ENCODE results near the gene LRRC7. TPM values are rescaled to one million over a fixed set of nuclear protein-coding genes. Genes with fewer than 3 reads are reported as not detected.
"Not testable (repeated sequence)": the region's sequence is repeated elsewhere in the genome, so short reads cannot be mapped to it uniquely, and the experiment has no call there.

LRRC7 gene
- total RNA-seq, 1 donor, result under 0.01 TPM

DNA sequence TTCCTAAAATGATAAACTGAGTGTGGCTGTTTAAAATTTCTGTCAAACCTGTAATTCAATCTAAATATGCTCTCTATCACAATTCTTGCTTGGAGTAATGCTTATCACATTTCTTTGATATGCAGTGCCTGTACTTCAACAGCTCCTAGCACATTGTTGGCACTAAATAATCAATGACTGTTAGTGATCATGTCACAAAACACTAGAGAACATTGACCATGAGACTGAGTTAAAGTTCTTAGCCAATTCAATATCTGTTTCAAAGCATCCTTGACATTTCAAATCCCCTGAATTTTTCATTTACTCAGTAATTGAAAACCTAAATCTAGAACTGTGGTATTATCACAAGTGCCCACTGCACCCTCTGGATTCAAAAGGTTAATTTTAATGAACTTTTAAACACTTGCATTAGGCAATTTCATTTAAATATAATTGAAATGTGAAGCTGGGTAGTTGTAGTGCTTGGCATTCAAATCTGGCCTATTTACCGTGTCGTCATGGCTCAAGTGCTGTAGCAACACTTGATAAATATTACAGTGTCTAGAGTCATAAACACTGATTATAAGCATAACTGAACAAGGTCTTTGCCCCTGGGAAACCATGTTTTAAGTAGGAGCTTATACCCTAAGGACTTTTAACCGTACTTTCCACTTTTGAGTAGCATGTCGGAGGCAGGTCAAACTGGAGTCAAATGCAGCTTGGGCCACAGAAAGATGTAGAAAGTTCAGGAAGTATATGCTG, 143.6 kb downstream of the LRRC7 start:
- Histone ChIP-seq H4K20me1 (ENCODE audit: insufficient read depth, low read length) (no peaks in the 10 kb centered on the region), H3K27ac (ENCODE audit: low read depth, low read length) (no peak overlapping the region), H3K36me3 (ENCODE audit: insufficient read depth, low read length) (no peaks in the 10 kb centered on the region), H3K79me2 (ENCODE audit: insufficient read depth, low read length) (no peaks in the 10 kb centered on the region), H2AFZ (ENCODE audit: low read length) (no peak overlapping the region), H3K4me3 (ENCODE audit: insufficient read depth, low read length) (no peak overlapping the region), H3K27me3 (ENCODE audit: insufficient read depth, low read length) (no peaks in the 10 kb centered on the region), H3K9me3 (ENCODE audit: low read depth, low read length) (no peaks in the 10 kb centered on the region), H3K4me1 (ENCODE audit: insufficient read depth, low read length) (no peaks in the 10 kb centered on the region), H3K4me2 (ENCODE audit: insufficient read depth, low read length) (no peak overlapping the region)
- TF ChIP-seq, protein P1, sequence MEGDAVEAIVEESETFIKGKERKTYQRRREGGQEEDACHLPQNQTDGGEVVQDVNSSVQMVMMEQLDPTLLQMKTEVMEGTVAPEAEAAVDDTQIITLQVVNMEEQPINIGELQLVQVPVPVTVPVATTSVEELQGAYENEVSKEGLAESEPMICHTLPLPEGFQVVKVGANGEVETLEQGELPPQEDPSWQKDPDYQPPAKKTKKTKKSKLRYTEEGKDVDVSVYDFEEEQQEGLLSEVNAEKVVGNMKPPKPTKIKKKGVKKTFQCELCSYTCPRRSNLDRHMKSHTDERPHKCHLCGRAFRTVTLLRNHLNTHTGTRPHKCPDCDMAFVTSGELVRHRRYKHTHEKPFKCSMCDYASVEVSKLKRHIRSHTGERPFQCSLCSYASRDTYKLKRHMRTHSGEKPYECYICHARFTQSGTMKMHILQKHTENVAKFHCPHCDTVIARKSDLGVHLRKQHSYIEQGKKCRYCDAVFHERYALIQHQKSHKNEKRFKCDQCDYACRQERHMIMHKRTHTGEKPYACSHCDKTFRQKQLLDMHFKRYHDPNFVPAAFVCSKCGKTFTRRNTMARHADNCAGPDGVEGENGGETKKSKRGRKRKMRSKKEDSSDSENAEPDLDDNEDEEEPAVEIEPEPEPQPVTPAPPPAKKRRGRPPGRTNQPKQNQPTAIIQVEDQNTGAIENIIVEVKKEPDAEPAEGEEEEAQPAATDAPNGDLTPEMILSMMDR (IDR thresholded peaks at IDR 0.05; ENCODE audit: extremely low read depth, low read depth, low read length), result no peak
- DNase-seq (ENCODE audit: insufficient read length, low spot score, missing footprints), result peak; percentile 18

DNA sequence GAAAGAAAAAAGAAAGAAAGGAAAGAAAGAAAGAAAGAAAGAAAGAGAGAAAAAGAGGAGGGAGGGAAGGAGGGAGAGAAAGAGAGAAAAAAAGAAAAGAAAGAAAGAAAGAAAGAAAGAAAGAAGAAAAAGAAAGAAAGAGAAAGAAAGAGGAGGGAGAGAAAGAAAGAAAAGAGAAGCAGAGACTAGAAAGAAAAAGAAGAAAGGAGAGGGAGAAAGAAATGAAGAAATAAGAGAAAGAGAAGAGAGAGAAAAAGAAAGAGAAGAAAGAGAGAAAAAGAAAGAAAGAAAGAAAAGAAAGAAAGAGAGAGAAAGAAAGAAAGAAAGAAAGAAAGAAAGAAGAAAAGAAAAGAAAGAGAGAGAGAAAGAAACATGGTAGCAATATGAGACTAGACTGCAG, 150.1 kb downstream of the LRRC7 start:
- not testable (repeated sequence) for H3K4me1 ChIP-seq (ENCODE audit: insufficient read depth, low read length); DNase-seq (ENCODE audit: insufficient read length, low spot score, missing footprints); H4K20me1 ChIP-seq (ENCODE audit: insufficient read depth, low read length); H3K9me3 ChIP-seq (ENCODE audit: low read depth, low read length); H3K4me2 ChIP-seq (ENCODE audit: insufficient read depth, low read length); H3K27me3 ChIP-seq (ENCODE audit: insufficient read depth, low read length); H3K36me3 ChIP-seq (ENCODE audit: insufficient read depth, low read length); H2AFZ ChIP-seq (ENCODE audit: low read length); H3K79me2 ChIP-seq (ENCODE audit: insufficient read depth, low read length); H3K27ac ChIP-seq (ENCODE audit: low read depth, low read length); H3K4me3 ChIP-seq (ENCODE audit: insufficient read depth, low read length)

DNA sequence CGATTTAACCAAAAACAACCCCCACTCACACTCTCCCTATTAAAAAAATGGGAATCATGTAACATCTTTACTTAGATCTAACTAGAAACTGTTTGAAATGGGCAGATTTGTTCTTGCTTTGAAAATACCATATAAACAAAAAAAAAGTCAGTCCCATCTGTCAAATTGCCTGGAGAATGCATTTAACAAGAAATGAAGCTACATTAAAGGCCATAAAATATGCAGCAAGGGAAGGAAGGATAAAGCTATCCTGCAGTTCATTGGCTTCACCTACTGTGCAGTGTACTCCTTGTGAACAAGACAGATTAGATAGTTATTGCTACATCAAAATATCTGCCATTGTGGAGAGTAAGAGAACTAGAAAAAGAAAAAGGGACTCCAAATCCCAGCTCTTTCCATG, 160.5 kb downstream of the LRRC7 start:
- H3K27me3 ChIP-seq (ENCODE audit: insufficient read depth, low read length), result no peaks in the 10 kb centered on the region
- no peaks in the 10 kb centered on the region for H4K20me1 ChIP-seq (ENCODE audit: insufficient read depth, low read length)
- no peak for DNase-seq (ENCODE audit: insufficient read length, low spot score, missing footprints)
- H3K9me3 ChIP-seq (ENCODE audit: low read depth, low read length), result no peaks in the 10 kb centered on the region
- no peak overlapping the region for H2AFZ ChIP-seq (ENCODE audit: low read length)
- no peak overlapping the region for H3K4me3 ChIP-seq (ENCODE audit: insufficient read depth, low read length)
- no peak overlapping the region for H3K27ac ChIP-seq (ENCODE audit: low read depth, low read length)
- H3K79me2 ChIP-seq (ENCODE audit: insufficient read depth, low read length), result no peaks in the 10 kb centered on the region
- H3K4me2 ChIP-seq (ENCODE audit: insufficient read depth, low read length), result no peak overlapping the region
- H3K36me3 ChIP-seq (ENCODE audit: insufficient read depth, low read length), result no peaks in the 10 kb centered on the region
- no peaks in the 10 kb centered on the region for H3K4me1 ChIP-seq (ENCODE audit: insufficient read depth, low read length)
- TF ChIP-seq, protein P1 (IDR thresholded peaks at IDR 0.05; ENCODE audit: extremely low read depth, low read depth, low read length), result no peak

DNA sequence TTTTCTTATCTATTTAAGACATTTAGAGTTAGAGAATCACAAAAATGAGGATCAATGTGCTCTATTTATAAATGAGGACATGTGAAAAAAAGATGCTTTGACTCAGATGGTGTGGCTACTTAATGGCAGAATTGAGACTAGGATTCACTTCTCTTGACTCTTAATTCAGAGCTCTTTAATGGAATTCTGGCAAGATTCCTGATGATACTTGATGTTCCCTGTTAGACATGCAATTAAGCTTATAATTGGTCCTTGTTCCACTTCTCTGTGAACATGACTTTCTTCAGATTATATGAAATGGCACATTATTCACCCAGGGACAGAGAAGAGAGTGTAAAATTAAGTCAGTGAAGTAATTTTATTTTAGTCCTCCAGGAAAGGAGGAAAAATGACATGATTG, 165.3 kb downstream of the LRRC7 start:
- Histone ChIP-seq H3K27ac (ENCODE audit: low read depth, low read length) (no peak overlapping the region), H2AFZ (ENCODE audit: low read length) (no peak overlapping the region), H3K4me3 (ENCODE audit: insufficient read depth, low read length) (no peak overlapping the region), H3K36me3 (ENCODE audit: insufficient read depth, low read length) (no peaks in the 10 kb centered on the region), H3K4me1 (ENCODE audit: insufficient read depth, low read length) (no peaks in the 10 kb centered on the region), H3K9me3 (ENCODE audit: low read depth, low read length) (no peaks in the 10 kb centered on the region), H3K79me2 (ENCODE audit: insufficient read depth, low read length) (no peaks in the 10 kb centered on the region), H3K27me3 (ENCODE audit: insufficient read depth, low read length) (no peaks in the 10 kb centered on the region), H4K20me1 (ENCODE audit: insufficient read depth, low read length) (no peaks in the 10 kb centered on the region), H3K4me2 (ENCODE audit: insufficient read depth, low read length) (no peak overlapping the region)
- TF ChIP-seq, protein P1 (IDR thresholded peaks at IDR 0.05; ENCODE audit: extremely low read depth, low read depth, low read length), result no peak
- DNase-seq (ENCODE audit: insufficient read length, low spot score, missing footprints), result no peak
